H9 (cell line): ENCODE results near the gene SMIM1. TPM values are rescaled to one million over a fixed set of nuclear protein-coding genes. Genes with fewer than 3 reads are reported as not detected.

Experiments used
- DNase-seq: peaks from one replicate; pipeline ENCODE4 v3.0.0-alpha.2; 2017
- H2AFZ ChIP-seq: one replicate; pipeline ENCODE4 v1.6.1; 2013; ENCODE audit warnings: mild to moderate bottlenecking, low read length, control low read depth, moderate library complexity
- H2AK5ac ChIP-seq: 2 replicates; pipeline ENCODE4 v1.6.1; 2013; ENCODE audit warnings: low read length, control low read depth, mixed read lengths; ENCODE audit not compliant: insufficient read length
- H2BK120ac ChIP-seq: one replicate; pipeline ENCODE4 v1.6.1; 2013; ENCODE audit warnings: low read depth, mild to moderate bottlenecking, low read length, control low read depth, inconsistent platforms; ENCODE audit not compliant: poor library complexity, severe bottlenecking
- H2BK12ac ChIP-seq: 2 replicates; pipeline ENCODE4 v1.6.1; 2013; ENCODE audit warnings: low read length, control low read depth, mixed read lengths, low read depth; ENCODE audit not compliant: insufficient read length
- H2BK15ac ChIP-seq: 2 replicates; pipeline ENCODE4 v1.6.1; 2013; ENCODE audit warnings: low read depth, low read length, control low read depth
- H2BK20ac ChIP-seq: one replicate; pipeline ENCODE4 v1.6.1; 2013; ENCODE audit warnings: low read depth, mild to moderate bottlenecking, low read length, control low read depth, inconsistent platforms; ENCODE audit not compliant: poor library complexity, severe bottlenecking
- H2BK5ac ChIP-seq: 2 replicates; pipeline ENCODE4 v1.6.1; 2013; ENCODE audit warnings: low read length, control low read depth, mixed read lengths; ENCODE audit not compliant: insufficient read length
- H3K14ac ChIP-seq: 2 replicates; pipeline ENCODE4 v1.6.1; 2013; ENCODE audit warnings: low read length, control low read depth; ENCODE audit not compliant: insufficient read depth
- H3K18ac ChIP-seq: 2 replicates; pipeline ENCODE4 v1.6.1; 2013; ENCODE audit warnings: low read depth, mild to moderate bottlenecking, mixed read lengths, low read length, control low read depth; ENCODE audit not compliant: insufficient read length
- H3K23ac ChIP-seq: 2 replicates; pipeline ENCODE4 v1.6.1; 2013; ENCODE audit warnings: low read length, control low read depth, mixed read lengths, low read depth; ENCODE audit not compliant: insufficient read length
- H3K23me2 ChIP-seq: 2 replicates; pipeline ENCODE4 v1.6.1; 2013; ENCODE audit warnings: low read depth, mild to moderate bottlenecking, mixed read lengths, low read length, control low read depth; ENCODE audit not compliant: insufficient read length, poor library complexity, severe bottlenecking
- H3K27ac ChIP-seq: 2 replicates; pipeline ENCODE4 v1.5.1; 2013; ENCODE audit warnings: low read length, control low read depth, mixed read lengths, low read depth; ENCODE audit not compliant: insufficient read length
- H3K27me3 ChIP-seq: 2 replicates; pipeline ENCODE4 v1.6.1; 2013; ENCODE audit warnings: low read length, control low read depth, inconsistent platforms; ENCODE audit not compliant: insufficient read depth
- H3K4ac ChIP-seq: 2 replicates; pipeline ENCODE4 v1.6.1; 2013; ENCODE audit warnings: low read depth, mild to moderate bottlenecking, control low read depth, inconsistent platforms, low read length, moderate library complexity
- H3K4me1 ChIP-seq: 2 replicates; pipeline ENCODE4 v1.6.1; 2013; ENCODE audit warnings: low read length, control low read depth, inconsistent platforms; ENCODE audit not compliant: insufficient read depth
- H3K4me2 ChIP-seq: 2 replicates; pipeline ENCODE4 v1.6.1; 2013; ENCODE audit warnings: low read length, control low read depth, mixed read lengths; ENCODE audit not compliant: insufficient read length, insufficient read depth
- H3K56ac ChIP-seq: 2 replicates; pipeline ENCODE4 v1.6.1; 2013; ENCODE audit warnings: low read depth, mild to moderate bottlenecking, mixed read lengths, low read length, control low read depth; ENCODE audit not compliant: insufficient read length
- H3K79me1 ChIP-seq: 2 replicates; pipeline ENCODE4 v1.6.1; 2013; ENCODE audit warnings: low read depth, mild to moderate bottlenecking, moderate library complexity, low read length, control low read depth, inconsistent platforms; ENCODE audit not compliant: insufficient read depth, poor library complexity, severe bottlenecking
- H3K79me2 ChIP-seq: 2 replicates; pipeline ENCODE4 v1.6.1; 2013; ENCODE audit warnings: low read length, control low read depth, inconsistent platforms; ENCODE audit not compliant: insufficient read depth
- H3K9ac ChIP-seq: 2 replicates; pipeline ENCODE4 v1.6.1; 2013; ENCODE audit warnings: low read length, control low read depth, mixed read lengths; ENCODE audit not compliant: insufficient read length; ENCODE audit errors: extremely low read depth
- H3K9me3 ChIP-seq: one replicate; pipeline ENCODE4 v1.6.1; 2013; ENCODE audit warnings: low read depth, low read length, inconsistent platforms; ENCODE audit not compliant: control insufficient read depth
- H3T11ph ChIP-seq: one replicate; pipeline ENCODE4 v1.6.1; 2013; ENCODE audit warnings: mild to moderate bottlenecking, low read length, control low read depth, inconsistent platforms
- H4K20me1 ChIP-seq: one replicate; pipeline ENCODE4 v1.6.1; 2013; ENCODE audit not compliant: control insufficient read depth, insufficient read length, insufficient read depth
- H4K5ac ChIP-seq: 2 replicates; pipeline ENCODE4 v1.6.1; 2013; ENCODE audit warnings: low read depth, mild to moderate bottlenecking, mixed read lengths, low read length, control low read depth; ENCODE audit not compliant: insufficient read length
- H4K8ac ChIP-seq: replicated peaks from 2 replicates; pipeline ENCODE4 v1.6.1; 2013; ENCODE audit warnings: low read length, control low read depth, mixed read lengths, low read depth; ENCODE audit not compliant: insufficient read length
- H4K91ac ChIP-seq: 2 replicates; pipeline ENCODE4 v1.6.1; 2013; ENCODE audit warnings: low read depth, mild to moderate bottlenecking, moderate library complexity, mixed read lengths, low read length, control low read depth; ENCODE audit not compliant: insufficient read length
- H3K27ac Mint-ChIP-seq, 3 experiments: 2 replicates in 2 of 3; 3 replicates in 1 of 3; pipeline ENCODE4 v1.8.0; 2020 to 2021; ENCODE audit warnings: mixed read lengths in 3 of 3, mild to moderate bottlenecking in 1 of 3, moderate library complexity in 1 of 3
- H3K27me3 Mint-ChIP-seq: 2 replicates; pipeline ENCODE4 v1.8.0; 2021; ENCODE audit warnings: low read depth, mild to moderate bottlenecking, moderate library complexity, mixed read lengths
- H3K36me3 Mint-ChIP-seq, 3 experiments: 2 replicates in 2 of 3; 3 replicates in 1 of 3; pipeline ENCODE4 v1.8.0; 2020 to 2021; ENCODE audit warnings: low read depth in 3 of 3, mixed read lengths in 3 of 3; ENCODE audit not compliant: insufficient read depth in 1 of 3
- H3K4me1 Mint-ChIP-seq, 2 experiments: 2 replicates each; pipeline ENCODE4 v1.8.0; 2020; ENCODE audit warnings: mixed read lengths in 2 of 2
- H3K4me3 Mint-ChIP-seq, 2 experiments: 2 replicates in 1 of 2; 3 replicates in 1 of 2; pipeline ENCODE4 v1.8.0; 2020 to 2021; ENCODE audit warnings: mild to moderate bottlenecking in 2 of 2, mixed read lengths in 2 of 2, moderate library complexity in 1 of 2
- H3K9me3 Mint-ChIP-seq, 2 experiments: 2 replicates in 1 of 2; 3 replicates in 1 of 2; pipeline ENCODE4 v1.8.0; 2020; ENCODE audit warnings: mild to moderate bottlenecking in 2 of 2, mixed read lengths in 2 of 2, moderate library complexity in 1 of 2
- CTCF ChIP-seq: fragments of 200-600 bp; sonication (generic); conservative IDR thresholded peaks from 3 replicates; pipeline ENCODE4 v1.8.0; 2021; ENCODE audit warnings: antibody characterized with exemption, mild to moderate bottlenecking
- WGBS: extraction: QIAGEN DNeasy Blood & Tissue Kit; methylation state at CpG from one replicate; pipeline ENCODE4 v1.1.7; 2013; ENCODE audit warnings: missing lambda C conversion rate, low lambda C conversion rate, mixed read lengths; ENCODE audit not compliant: insufficient read length; ENCODE audit errors: extremely low coverage; 5-methylcytosine and 5-hydroxymethylcytosine counted together
- total RNA-seq: library from RNA; stranded (reverse); gene quantifications from 2 replicates; pipeline ENCODE4 v1.2.1, GENCODE V29; 2021

Gene SMIM1
- total RNA-seq, 1 experiment from 2014 or later, result 5.3 TPM

DNA sequence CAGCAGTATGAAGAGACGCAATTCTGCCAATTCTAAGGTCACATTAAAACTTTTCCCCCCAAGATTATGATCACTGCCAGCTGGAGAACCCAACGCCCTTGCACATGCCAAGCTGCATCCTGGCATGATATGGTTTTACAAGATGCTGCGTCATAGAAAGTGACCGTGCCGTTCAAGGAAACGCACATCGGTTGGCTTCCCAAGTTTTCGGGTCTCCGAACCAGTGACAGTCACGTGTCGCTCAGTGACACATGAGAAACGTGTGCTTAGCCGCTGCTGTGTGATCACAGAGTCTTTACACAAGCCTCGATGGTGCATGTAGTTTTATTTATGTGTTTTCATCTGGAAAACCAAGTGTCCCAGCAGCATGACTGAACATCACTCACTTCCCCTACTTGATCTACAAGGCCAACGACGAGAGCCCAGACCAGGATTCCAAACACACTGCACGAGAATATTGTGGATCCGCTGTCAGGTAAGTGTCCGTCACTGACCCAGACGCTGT, 7.4 kb downstream of the SMIM1 start:
- no peak overlapping the region for H3K18ac ChIP-seq
- H3K14ac ChIP-seq, result no peak overlapping the region
- no peak overlapping the region for H4K5ac ChIP-seq
- H3K27ac Mint-ChIP-seq, result peak overlapping the region in 2 of 3 experiments; percentile 7 to 12; a peak in 2 of 7 replicates
- H3K4ac ChIP-seq, result no peak overlapping the region
- H4K8ac ChIP-seq, result no peak overlapping the region
- no peaks in the 10 kb centered on the region for H3K4me1 ChIP-seq
- H2AFZ ChIP-seq, result no peak overlapping the region
- H3K4me3 Mint-ChIP-seq, result no peak overlapping the region
- H2BK20ac ChIP-seq, result no peak overlapping the region
- H2BK5ac ChIP-seq, result no peak overlapping the region
- no peak overlapping the region for H2BK15ac ChIP-seq
- H3K27ac ChIP-seq, result no peak overlapping the region
- H2BK12ac ChIP-seq, result no peak overlapping the region
- no peaks in the 10 kb centered on the region for H3K79me2 ChIP-seq
- no peak overlapping the region for H4K91ac ChIP-seq
- H2AK5ac ChIP-seq, result no peak overlapping the region
- no peak overlapping the region for H3T11ph ChIP-seq
- no peaks in the 10 kb centered on the region for H3K23me2 ChIP-seq
- no peak overlapping the region for H3K9ac ChIP-seq
- no peaks in the 10 kb centered on the region for H3K9me3 Mint-ChIP-seq
- no peak for TF ChIP-seq CTCF
- H3K56ac ChIP-seq, result no peak overlapping the region
- no peaks in the 10 kb centered on the region for H3K9me3 ChIP-seq
- 0 out of 2 replicates have a peak, but pooled peaks cover 1% of the 10 kb centered on the region for H3K27me3 Mint-ChIP-seq
- no peaks in the 10 kb centered on the region for H3K27me3 ChIP-seq
- H2BK120ac ChIP-seq, result no peak overlapping the region
- peaks cover 10 to 13% of the 10 kb centered on the region in 2 experiments for H3K4me1 Mint-ChIP-seq
- peaks cover 48 to 57% (median 57%) of the 10 kb centered on the region in 3 experiments for H3K36me3 Mint-ChIP-seq
- H3K23ac ChIP-seq, result no peak overlapping the region
- no peaks in the 10 kb centered on the region for H3K79me1 ChIP-seq
- H3K4me2 ChIP-seq, result no peak overlapping the region
- DNase-seq, result peak; percentile 13
- no peaks in the 10 kb centered on the region for H4K20me1 ChIP-seq
- no CpG with 5 or more reads among the region's 20 CpGs for WGBS
